ENCODE data around the gene FNDC4. TPM values are rescaled to one million over a fixed set of nuclear protein-coding genes. Genes with fewer than 3 reads are reported as not detected.

Gene FNDC4
- total and polyA plus RNA-seq, 4 donors, result 11.4 to 165 (median 41.8) TPM

DNA sequence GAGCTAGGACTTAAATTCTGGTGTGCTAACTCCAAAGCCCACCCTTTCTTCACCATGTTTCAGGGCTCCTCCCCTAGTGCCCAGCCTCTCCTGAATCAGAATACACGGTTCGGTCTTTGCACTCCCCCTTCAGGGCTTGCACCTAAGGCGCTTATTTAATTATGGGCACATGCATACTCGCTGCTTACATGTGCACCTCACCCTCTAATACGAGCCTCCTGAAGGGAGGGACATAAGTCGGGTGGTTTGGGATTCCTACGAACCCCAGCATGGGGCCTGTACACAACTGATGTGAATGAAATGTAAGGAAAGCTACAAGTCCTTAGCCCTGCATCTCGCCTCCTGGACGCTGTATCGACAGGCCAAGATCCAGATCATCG lies 5.9 kb downstream of the FNDC4 start:
- Histone ChIP-seq H3K9ac (ENCODE audit: low read depth in 1 of 2, low read length in 2 of 2) (peak overlapping the region; percentile 12 to 23), H3K4me1 (ENCODE audit: control insufficient read depth in 4 of 4, insufficient read depth in 4 of 4, low read length in 3 of 4) (peaks cover 2 to 24% (median 14%) of the 10 kb centered on the region in 4 donors), H3K9me3 (ENCODE audit: control insufficient read depth in 4 of 4, low read length in 3 of 4) (no peaks in the 10 kb centered on the region), H3K27me3 (ENCODE audit: control insufficient read depth in 4 of 4, insufficient read depth in 4 of 4, low read length in 3 of 4) (no peaks in the 10 kb centered on the region), H3K4me3 (ENCODE audit: low read depth in 1 of 3, low read length in 3 of 3) (peak overlapping the region; percentile 44 to 80 (median 68)), H3K27ac (ENCODE audit: low read depth in 1 of 2, low read length in 2 of 2) (peak overlapping the region; percentile 47 to 68), H3K36me3 (ENCODE audit: control insufficient read depth in 4 of 4, insufficient read depth in 3 of 4, low read depth in 1 of 4, low read length in 3 of 4) (peaks cover 7 to 20% (median 12%) of the 10 kb centered on the region in 4 donors)
- DNase-seq (ENCODE audit: low spot score), result no peak
- 13% methylated on average over 11 of the region's 11 CpGs for WGBS
- no peak for TF ChIP-seq SP1 (IDR thresholded peaks at IDR 0.05)
- TF ChIP-seq FOXA1 (IDR thresholded peaks at IDR 0.05), result no peak
- TF ChIP-seq, protein P1, sequence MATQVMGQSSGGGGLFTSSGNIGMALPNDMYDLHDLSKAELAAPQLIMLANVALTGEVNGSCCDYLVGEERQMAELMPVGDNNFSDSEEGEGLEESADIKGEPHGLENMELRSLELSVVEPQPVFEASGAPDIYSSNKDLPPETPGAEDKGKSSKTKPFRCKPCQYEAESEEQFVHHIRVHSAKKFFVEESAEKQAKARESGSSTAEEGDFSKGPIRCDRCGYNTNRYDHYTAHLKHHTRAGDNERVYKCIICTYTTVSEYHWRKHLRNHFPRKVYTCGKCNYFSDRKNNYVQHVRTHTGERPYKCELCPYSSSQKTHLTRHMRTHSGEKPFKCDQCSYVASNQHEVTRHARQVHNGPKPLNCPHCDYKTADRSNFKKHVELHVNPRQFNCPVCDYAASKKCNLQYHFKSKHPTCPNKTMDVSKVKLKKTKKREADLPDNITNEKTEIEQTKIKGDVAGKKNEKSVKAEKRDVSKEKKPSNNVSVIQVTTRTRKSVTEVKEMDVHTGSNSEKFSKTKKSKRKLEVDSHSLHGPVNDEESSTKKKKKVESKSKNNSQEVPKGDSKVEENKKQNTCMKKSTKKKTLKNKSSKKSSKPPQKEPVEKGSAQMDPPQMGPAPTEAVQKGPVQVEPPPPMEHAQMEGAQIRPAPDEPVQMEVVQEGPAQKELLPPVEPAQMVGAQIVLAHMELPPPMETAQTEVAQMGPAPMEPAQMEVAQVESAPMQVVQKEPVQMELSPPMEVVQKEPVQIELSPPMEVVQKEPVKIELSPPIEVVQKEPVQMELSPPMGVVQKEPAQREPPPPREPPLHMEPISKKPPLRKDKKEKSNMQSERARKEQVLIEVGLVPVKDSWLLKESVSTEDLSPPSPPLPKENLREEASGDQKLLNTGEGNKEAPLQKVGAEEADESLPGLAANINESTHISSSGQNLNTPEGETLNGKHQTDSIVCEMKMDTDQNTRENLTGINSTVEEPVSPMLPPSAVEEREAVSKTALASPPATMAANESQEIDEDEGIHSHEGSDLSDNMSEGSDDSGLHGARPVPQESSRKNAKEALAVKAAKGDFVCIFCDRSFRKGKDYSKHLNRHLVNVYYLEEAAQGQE (IDR thresholded peaks at IDR 0.05), result no peak
- TF ChIP-seq RXRA (IDR thresholded peaks at IDR 0.05), result no peak
- no peak for TF ChIP-seq TAF1 (conservative IDR thresholded peaks at IDR 0.05)
- no peak for TF ChIP-seq NR2F2 (IDR thresholded peaks at IDR 0.05)
- no peak for TF ChIP-seq GABPA (IDR thresholded peaks at IDR 0.05 in 1 of 2, conservative IDR thresholded peaks at IDR 0.05 in 1 of 2)

DNA sequence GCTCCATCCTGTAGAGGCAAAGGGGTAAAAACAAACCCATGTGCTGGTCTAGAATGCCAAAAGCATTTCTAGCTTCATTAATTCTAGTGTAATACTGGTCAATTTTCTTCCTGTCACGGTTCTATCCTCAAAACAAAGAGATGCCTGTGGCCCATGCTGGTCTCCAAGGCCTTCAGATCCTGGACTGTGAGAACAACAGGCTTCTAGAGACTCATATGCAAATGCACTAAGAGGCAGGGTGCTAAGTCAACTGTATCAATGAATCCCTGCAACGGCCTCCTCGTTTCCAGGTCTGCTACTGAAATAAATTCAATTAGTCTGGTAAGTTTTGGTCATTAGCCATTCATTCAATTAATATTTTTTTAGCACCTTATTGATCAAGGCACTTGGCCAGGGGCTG lies 9.5 kb downstream of the FNDC4 start:
- TF ChIP-seq, protein P1 (IDR thresholded peaks at IDR 0.05), result no peak
- no peak for TF ChIP-seq HNF4A (conservative IDR thresholded peaks at IDR 0.05)
- TF ChIP-seq, protein P2, sequence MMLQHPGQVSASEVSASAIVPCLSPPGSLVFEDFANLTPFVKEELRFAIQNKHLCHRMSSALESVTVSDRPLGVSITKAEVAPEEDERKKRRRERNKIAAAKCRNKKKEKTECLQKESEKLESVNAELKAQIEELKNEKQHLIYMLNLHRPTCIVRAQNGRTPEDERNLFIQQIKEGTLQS (IDR thresholded peaks at IDR 0.05), result no peak
- TF ChIP-seq NR2F2 (IDR thresholded peaks at IDR 0.05), result no peak
- TF ChIP-seq, protein P3, sequence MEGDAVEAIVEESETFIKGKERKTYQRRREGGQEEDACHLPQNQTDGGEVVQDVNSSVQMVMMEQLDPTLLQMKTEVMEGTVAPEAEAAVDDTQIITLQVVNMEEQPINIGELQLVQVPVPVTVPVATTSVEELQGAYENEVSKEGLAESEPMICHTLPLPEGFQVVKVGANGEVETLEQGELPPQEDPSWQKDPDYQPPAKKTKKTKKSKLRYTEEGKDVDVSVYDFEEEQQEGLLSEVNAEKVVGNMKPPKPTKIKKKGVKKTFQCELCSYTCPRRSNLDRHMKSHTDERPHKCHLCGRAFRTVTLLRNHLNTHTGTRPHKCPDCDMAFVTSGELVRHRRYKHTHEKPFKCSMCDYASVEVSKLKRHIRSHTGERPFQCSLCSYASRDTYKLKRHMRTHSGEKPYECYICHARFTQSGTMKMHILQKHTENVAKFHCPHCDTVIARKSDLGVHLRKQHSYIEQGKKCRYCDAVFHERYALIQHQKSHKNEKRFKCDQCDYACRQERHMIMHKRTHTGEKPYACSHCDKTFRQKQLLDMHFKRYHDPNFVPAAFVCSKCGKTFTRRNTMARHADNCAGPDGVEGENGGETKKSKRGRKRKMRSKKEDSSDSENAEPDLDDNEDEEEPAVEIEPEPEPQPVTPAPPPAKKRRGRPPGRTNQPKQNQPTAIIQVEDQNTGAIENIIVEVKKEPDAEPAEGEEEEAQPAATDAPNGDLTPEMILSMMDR (IDR thresholded peaks at IDR 0.05; ENCODE audit: low read depth, low read length, missing input control), result no peak
- TF ChIP-seq YY1 (IDR thresholded peaks at IDR 0.05), result no peak
- TF ChIP-seq RAD21 (IDR thresholded peaks at IDR 0.05), result no peak
- no peaks in the 10 kb centered on the region for H3K27me3 ChIP-seq (ENCODE audit: control insufficient read depth in 4 of 4, insufficient read depth in 4 of 4, low read length in 3 of 4)
- no peak overlapping the region for H3K9ac ChIP-seq (ENCODE audit: low read depth in 1 of 2, low read length in 2 of 2)
- H3K36me3 ChIP-seq (ENCODE audit: control insufficient read depth in 4 of 4, insufficient read depth in 3 of 4, low read depth in 1 of 4, low read length in 3 of 4), result peaks cover 0 to 13% (median 6%) of the 10 kb centered on the region in 4 donors
- H3K4me1 ChIP-seq (ENCODE audit: control insufficient read depth in 4 of 4, insufficient read depth in 4 of 4, low read length in 3 of 4), result peaks cover 1 to 14% (median 10%) of the 10 kb centered on the region in 4 donors
- H3K9me3 ChIP-seq (ENCODE audit: control insufficient read depth in 4 of 4, low read length in 3 of 4), result no peaks in the 10 kb centered on the region
- DNase-seq (ENCODE audit: low spot score), result no peak
- no peak overlapping the region for H3K4me3 ChIP-seq (ENCODE audit: low read depth in 1 of 3, low read length in 3 of 3)
- no peak overlapping the region for H3K27ac ChIP-seq (ENCODE audit: low read depth in 1 of 2, low read length in 2 of 2)
- 82% methylated on average over 3 of the region's 3 CpGs for WGBS
